Stimulated activated naive CD8-positive, alpha-beta T cell treated with anti-CD3 and anti-CD28 coated beads, Interleukin-15, Interleukin-2, amounts not matched to agents 100 U/mL and 50 U/mL, for 24 hours (primary cell): Measurements from ENCODE around the gene IQSEC1.
"Not testable (repeated sequence)": the region's sequence is repeated elsewhere in the genome, so short reads cannot be mapped to it uniquely, and the experiment has no call there.

ENCODE experiments used
- ATAC-seq: fragments of 150-1000 bp; cut with Tn5 transposase; one replicate; pipeline ENCODE4 v1.10.0; 2021
- DNase-seq: peaks from one replicate; pipeline ENCODE4 v3.0.0; 2021

Gene IQSEC1

GRCh38 chr3:12893247-12893646 is 180.0 kb downstream of the IQSEC1 start:
- ATAC-seq (no peak), DNase-seq (no peak)

- no peak for DNase-seq
- no peak for ATAC-seq
Observed at GRCh38 chr3:12892840-12893189, 180.4 kb downstream of the IQSEC1 start.

GRCh38 chr3:12891985-12892839 is 181.0 kb downstream of the IQSEC1 start:
- ATAC-seq = peak; percentile 20

GRCh38 chr3:12891391-12891984 is 181.7 kb downstream of the IQSEC1 start:
- DNase-seq (no peak), ATAC-seq (no peak)

More at GRCh38 chr3:12891985-12892839, 181.0 kb downstream of the IQSEC1 start:
- peak; percentile 53 for DNase-seq

- no peak for DNase-seq
- no peak for ATAC-seq
Observed at GRCh38 chr3:12890610-12891390, 182.4 kb downstream of the IQSEC1 start.

- no peak for DNase-seq
- no peak for ATAC-seq
Observed at GRCh38 chr3:12886736-12887135, 186.5 kb downstream of the IQSEC1 start.

- ATAC-seq = peak; percentile 72
- DNase-seq = peak; percentile 18
Observed at GRCh38 chr3:12886106-12886679, 187.0 kb downstream of the IQSEC1 start.

- ATAC-seq = no peak
- no peak for DNase-seq
Observed at GRCh38 chr3:12885583-12885930, 187.7 kb downstream of the IQSEC1 start.

- no peak for DNase-seq
- ATAC-seq = no peak
Observed at GRCh38 chr3:12884790-12885582, 188.2 kb downstream of the IQSEC1 start.

- DNase-seq (no peak), ATAC-seq (no peak)
Observed at GRCh38 chr3:12884186-12884680, 189.0 kb downstream of the IQSEC1 start.

GRCh38 chr3:12882336-12883310 is 190.6 kb downstream of the IQSEC1 start:
- ATAC-seq (no peak), DNase-seq (no peak)

- not testable (repeated sequence) for ATAC-seq, DNase-seq
Observed at GRCh38 chr3:12881858-12882257, 191.4 kb downstream of the IQSEC1 start.

- ATAC-seq (no peak), DNase-seq (no peak)
Observed at GRCh38 chr3:12879191-12879815, 193.9 kb downstream of the IQSEC1 start.

- not testable (repeated sequence) for ATAC-seq
Observed at GRCh38 chr3:12878758-12879157, 194.5 kb downstream of the IQSEC1 start.

GRCh38 chr3:12878141-12878574 is 195.1 kb downstream of the IQSEC1 start:
- no peak for ATAC-seq
- DNase-seq = no peak

More at GRCh38 chr3:12878758-12879157, 194.5 kb downstream of the IQSEC1 start:
- DNase-seq = not testable (repeated sequence)

GRCh38 chr3:12877040-12877439 is 196.2 kb downstream of the IQSEC1 start:
- no peak for DNase-seq
- no peak for ATAC-seq

GRCh38 chr3:12875857-12876836 is 197.1 kb downstream of the IQSEC1 start:
- ATAC-seq (peak; percentile 31), DNase-seq (peak; percentile 32)

- ATAC-seq (no peak), DNase-seq (no peak)
Observed at GRCh38 chr3:12871404-12871983, 201.7 kb downstream of the IQSEC1 start.
